ENCODE results near the gene MLLT6.
"Not testable (repeated sequence)": the region's sequence is repeated elsewhere in the genome, so short reads cannot be mapped to it uniquely, and the experiment has no call there.

MLLT6 gene

GRCh38 chr17:38709104-38709820 lies 4.2 kb downstream of the MLLT6 start:
- DNase-seq: no peak

- no peak for DNase-seq
Measured at GRCh38 chr17:38709864-38710603, 5.0 kb downstream of the MLLT6 start.

GRCh38 chr17:38710604-38710962 lies 5.5 kb downstream of the MLLT6 start:
- DNase-seq: no peak

GRCh38 chr17:38710985-38711384 lies 5.9 kb downstream of the MLLT6 start:
- DNase-seq: no peak

GRCh38 chr17:38711792-38712571 lies 6.9 kb downstream of the MLLT6 start:
- no peak for DNase-seq

GRCh38 chr17:38712593-38712992 lies 7.5 kb downstream of the MLLT6 start:
- DNase-seq: no peak

- no peak for DNase-seq
Measured at GRCh38 chr17:38713456-38714075, 8.5 kb downstream of the MLLT6 start.

- DNase-seq: no peak
Measured at GRCh38 chr17:38715216-38715943, 10.3 kb downstream of the MLLT6 start.

- DNase-seq: no peak
Measured at GRCh38 chr17:38716368-38717005, 11.4 kb downstream of the MLLT6 start.

- no peak for DNase-seq
Measured at GRCh38 chr17:38717139-38717745, 12.2 kb downstream of the MLLT6 start.

GRCh38 chr17:38719289-38719942 lies 14.3 kb downstream of the MLLT6 start:
- no peak for DNase-seq

GRCh38 chr17:38719943-38720641 lies 15.0 kb downstream of the MLLT6 start:
- no peak for DNase-seq

- DNase-seq: no peak
Measured at GRCh38 chr17:38720941-38721340, 15.9 kb downstream of the MLLT6 start.

GRCh38 chr17:38721802-38722201 lies 16.7 kb downstream of the MLLT6 start:
- DNase-seq: no peak

GRCh38 chr17:38724337-38724988 lies 19.4 kb downstream of the MLLT6 start:
- DNase-seq: no peak

- no peak for DNase-seq
Measured at GRCh38 chr17:38725066-38725465, 20.0 kb downstream of the MLLT6 start.

GRCh38 chr17:38726145-38726544 lies 21.1 kb downstream of the MLLT6 start:
- DNase-seq: not testable (repeated sequence)

GRCh38 chr17:38727736-38728135 lies 22.7 kb downstream of the MLLT6 start:
- peak; percentile 82 for DNase-seq

- peak; percentile 43 for DNase-seq
Measured at GRCh38 chr17:38728290-38728831, 23.3 kb downstream of the MLLT6 start.
